CD14-positive monocyte (primary cell): ENCODE results near the gene NTN3. TPM values are rescaled to one million over a fixed set of nuclear protein-coding genes. Genes with fewer than 3 reads are reported as not detected.

Experiments
- DNase-seq, 3 donors: peaks; one replicate each; pipeline ENCODE4 v3.0.0-alpha.2; 2011 to 2022
- H2AFZ ChIP-seq: 2 replicates; pipeline ENCODE4 v1.6.0; 2012; ENCODE audit warnings: mild to moderate bottlenecking, low read depth, low read length, inconsistent platforms; ENCODE audit not compliant: insufficient read depth, poor library complexity, severe bottlenecking
- H3K27ac ChIP-seq, 2 donors: 1 replicate in 1 of 2; 2 replicates in 1 of 2; pipeline ENCODE4 v1.5.1; 2012 to 2013; ENCODE audit warnings: low read length in 2 of 2, control low read depth in 1 of 2, inconsistent platforms in 1 of 2, low read depth in 1 of 2, mild to moderate bottlenecking in 1 of 2
- H3K27me3 ChIP-seq, 2 donors: one replicate each; pipeline versions ENCODE4 v1.6.0 to v1.6.1; 2011 to 2013; ENCODE audit warnings: low read length in 2 of 2; ENCODE audit not compliant: control insufficient read depth in 2 of 2, insufficient read depth in 2 of 2
- H3K36me3 ChIP-seq, 2 donors: replicated peaks in 1 of 2; 1 replicate in 1 of 2; 2 replicates in 1 of 2; pipeline versions ENCODE4 v1.5.1 to v1.6.1; 2012 to 2013; ENCODE audit warnings: low read length in 2 of 2, control low read depth in 1 of 2, inconsistent platforms in 1 of 2, mild to moderate bottlenecking in 1 of 2; ENCODE audit not compliant: insufficient read depth in 2 of 2, control insufficient read depth in 1 of 2
- H3K4me1 ChIP-seq, 2 donors: 1 replicate in 1 of 2; 2 replicates in 1 of 2; pipeline versions ENCODE4 v1.5.1 to v1.6.1; 2012 to 2013; ENCODE audit warnings: low read length in 2 of 2, control low read depth in 1 of 2, inconsistent platforms in 1 of 2, mild to moderate bottlenecking in 1 of 2, moderate library complexity in 1 of 2; ENCODE audit not compliant: insufficient read depth in 2 of 2, control insufficient read depth in 1 of 2
- H3K4me2 ChIP-seq: replicated peaks from 2 replicates; pipeline ENCODE3; 2012; ENCODE audit warnings: low read length, moderate library complexity, mild to moderate bottlenecking; ENCODE audit not compliant: poor library complexity, severe bottlenecking; ENCODE audit errors: extremely low read depth
- H3K4me3 ChIP-seq, 3 experiments: fragments of 200-600 bp in 1 of 3; sonication (generic) in 1 of 3; replicated peaks in 1 of 3; 1 replicate in 2 of 3; 2 replicates in 1 of 3; pipeline ENCODE4 v1.5.1; 2011 to 2013; ENCODE audit warnings: low read length in 3 of 3, mild to moderate bottlenecking in 3 of 3, control low read depth in 2 of 3, low read depth in 2 of 3, inconsistent platforms in 1 of 3, moderate library complexity in 1 of 3
- H3K79me2 ChIP-seq: 2 replicates; pipeline ENCODE4 v1.6.0; 2012; ENCODE audit warnings: mild to moderate bottlenecking, control low read depth, inconsistent platforms, low read length, moderate library complexity; ENCODE audit not compliant: insufficient read depth
- H3K9ac ChIP-seq: 2 replicates; pipeline ENCODE4 v1.6.0; 2017; ENCODE audit warnings: low read length, mild to moderate bottlenecking; ENCODE audit not compliant: insufficient read depth, poor library complexity, severe bottlenecking
- H3K9me3 ChIP-seq, 2 donors: replicated peaks in 1 of 2; 1 replicate in 1 of 2; 2 replicates in 1 of 2; pipeline versions ENCODE4 v1.5.1 to v1.6.1; 2012 to 2013; ENCODE audit warnings: low read length in 2 of 2, control low read depth in 1 of 2; ENCODE audit not compliant: control insufficient read depth in 1 of 2, insufficient read depth in 1 of 2
- H4K20me1 ChIP-seq: 2 replicates; pipeline ENCODE4 v1.6.0; 2012; ENCODE audit warnings: mild to moderate bottlenecking, low read length, control low read depth, moderate library complexity; ENCODE audit not compliant: insufficient read depth
- H3K27ac Mint-ChIP-seq, 7 donors: one replicate each; pipeline ENCODE4 v1.8.0; 2020; ENCODE audit warnings: mild to moderate bottlenecking in 7 of 7, mixed read lengths in 7 of 7, moderate library complexity in 6 of 7, inconsistent platforms in 2 of 7
- H3K27me3 Mint-ChIP-seq, 3 donors: one replicate each; pipeline ENCODE4 v1.8.0; 2021 to 2022; ENCODE audit warnings: low read depth in 3 of 3, mild to moderate bottlenecking in 3 of 3, mixed read lengths in 3 of 3, moderate library complexity in 3 of 3, inconsistent platforms in 1 of 3
- H3K36me3 Mint-ChIP-seq, 2 donors: one replicate each; pipeline ENCODE4 v1.8.0; 2020; ENCODE audit warnings: mixed read lengths in 2 of 2, inconsistent platforms in 1 of 2, mild to moderate bottlenecking in 1 of 2
- H3K4me1 Mint-ChIP-seq: one replicate; pipeline ENCODE4 v1.8.0; 2020; ENCODE audit warnings: mild to moderate bottlenecking, mixed read lengths
- H3K4me3 Mint-ChIP-seq, 2 donors: one replicate each; pipeline ENCODE4 v1.8.0; 2020; ENCODE audit warnings: mild to moderate bottlenecking in 2 of 2, mixed read lengths in 2 of 2, moderate library complexity in 1 of 2
- H3K9me3 Mint-ChIP-seq, 7 donors: one replicate each; pipeline ENCODE4 v1.8.0; 2020 to 2022; ENCODE audit warnings: mixed read lengths in 7 of 7, mild to moderate bottlenecking in 6 of 7, moderate library complexity in 6 of 7, inconsistent platforms in 2 of 7
- CTCF ChIP-seq: fragments of 200-600 bp; IDR thresholded peaks from one replicate; pipeline ENCODE4 v1.8.0; 2022; ENCODE audit warnings: antibody characterized with exemption, mild to moderate bottlenecking
- WGBS: methylation state at CpG from one replicate; pipeline ENCODE4 v1.1.5; 2013; ENCODE audit warnings: missing lambda C conversion rate; ENCODE audit not compliant: insufficient coverage; 5-methylcytosine and 5-hydroxymethylcytosine counted together
- intact Hi-C, 2 donors: fragments of 100-400 bp; cut with micrococcal nuclease; formaldehyde crosslinking; loops; one replicate each; pipeline versions ENCODE4 v1.15.0 to v1.15.1; 2023
- polyA plus RNA-seq, 3 donors: library from polyadenylated mRNA; depleted of rRNA in 1 of 3; unstranded in 2 of 3; stranded (reverse) in 1 of 3; fragments of 300-500 nt in 2 of 3; fragments of >200 nt in 1 of 3; fragmentation: Illumina TruSeq in 2 of 3; gene quantifications; 1 replicate in 2 of 3; 2 replicates in 1 of 3; pipeline ENCODE4 v1.2.3, GENCODE V29; 2012 to 2021

Gene NTN3
- polyA plus RNA-seq, 3 donors = not detected

- DNase-seq = peak in 1 of 3 donors; percentile 12
- H3K27me3 ChIP-seq = no peaks in the 10 kb centered on the region
- H3K79me2 ChIP-seq = peaks cover 68% of the 10 kb centered on the region
- peaks cover 0 to under 1% of the 10 kb centered on the region in 2 donors for H3K36me3 ChIP-seq
- Mint-ChIP-seq H3K27me3 (peaks cover 3 to 6% (median 6%) of the 10 kb centered on the region in 3 donors), H3K4me3 (peak overlapping the region; percentile 66 to 85), H3K4me1 (peaks cover 82% of the 10 kb centered on the region), H3K27ac (peak overlapping the region in 5 of 7 donors; percentile 2 to 99 (median 88)), H3K36me3 (peaks cover 23 to 24% of the 10 kb centered on the region in 2 donors), H3K9me3 (peaks cover 0 to 9% (median 0%) of the 10 kb centered on the region in 7 donors)
- H3K9me3 ChIP-seq = no peaks in the 10 kb centered on the region
- no peak overlapping the region for H3K4me3 ChIP-seq
- intact Hi-C loops = no loop called here
- no peak for TF ChIP-seq CTCF
- no peak overlapping the region for H3K4me2 ChIP-seq
- 88% methylated on average over 17 of the region's 17 CpGs for WGBS
- H2AFZ ChIP-seq = peak overlapping the region; percentile 81
- H4K20me1 ChIP-seq = peaks cover 27% of the 10 kb centered on the region
- H3K27ac ChIP-seq = no peak overlapping the region
- no peak overlapping the region for H3K9ac ChIP-seq
- H3K4me1 ChIP-seq = peaks cover 73 to 86% of the 10 kb centered on the region in 2 donors
Observed at GRCh38 chr16:2511996-2512734, 41.1 kb downstream of the NTN3 start.

- H3K9me3 Mint-ChIP-seq = peaks cover 0 to 9% (median 0%) of the 10 kb centered on the region in 7 donors
- peak in 1 of 3 donors; percentile 10 for DNase-seq
- Histone ChIP-seq H3K4me1 (peaks cover 73 to 86% of the 10 kb centered on the region in 2 donors), H3K36me3 (peaks cover 0 to 3% of the 10 kb centered on the region in 2 donors), H2AFZ (peak overlapping the region; percentile 81), H3K27ac (peak overlapping the region; percentile 96), H3K4me3 (peak overlapping the region in 2 of 3 experiments; percentile 32 to 100), H3K79me2 (peaks cover 75% of the 10 kb centered on the region), H3K9ac (peak overlapping the region; percentile 98), H3K9me3 (no peaks in the 10 kb centered on the region), H4K20me1 (peaks cover 34% of the 10 kb centered on the region), H3K4me2 (peak overlapping the region; percentile 99), H3K27me3 (no peaks in the 10 kb centered on the region)
- WGBS = 46% methylated on average over 13 of the region's 15 CpGs
- peaks cover 28 to 30% of the 10 kb centered on the region in 2 donors for H3K36me3 Mint-ChIP-seq
- peak overlapping the region; percentile 81 to 99 (median 88) for H3K27ac Mint-ChIP-seq
- no peak for TF ChIP-seq CTCF
- H3K4me1 Mint-ChIP-seq = peaks cover 82% of the 10 kb centered on the region
- H3K27me3 Mint-ChIP-seq = peaks cover 3 to 6% (median 6%) of the 10 kb centered on the region in 3 donors
- intact Hi-C loops = no loop called here
- peak overlapping the region; percentile 66 to 85 for H3K4me3 Mint-ChIP-seq
Observed at GRCh38 chr16:2512735-2513404, 41.8 kb downstream of the NTN3 start.
